Naive thymus-derived CD8-positive, alpha-beta T cell (primary cell): Measurements from ENCODE around the gene SYNPO. TPM values are rescaled to one million over a fixed set of nuclear protein-coding genes. Genes with fewer than 3 reads are reported as not detected.

Source experiments
- ATAC-seq, 2 donors: fragments of 150-1000 bp; cut with Tn5 transposase in 1 of 2; sonication (Bioruptor Pico), chemical (Tn5 transposase) in 1 of 2; 1 replicate in 1 of 2; 2 replicates in 1 of 2; pipeline ENCODE4 v1.10.0; 2021; ENCODE audit warnings: mild to moderate bottlenecking in 2 of 2, moderate library complexity in 2 of 2
- POLR2A ChIA-PET: fragments of 350-600 bp; sonication (Branson Sonifier 250); formaldehyde crosslinking; loops from one replicate; lab custom pipeline; 2021; ENCODE audit warnings: antibody characterized with exemption; lab: Charles Lee
- DNase-seq, 10 donors: peaks; one replicate each; pipeline versions ENCODE4 v3.0.0 to v3.0.0-alpha.2; 2020 to 2022
- H3K27ac Mint-ChIP-seq, 10 donors: one replicate each; pipeline ENCODE4 v1.8.0; 2020 to 2022; ENCODE audit warnings: mild to moderate bottlenecking in 10 of 10, mixed read lengths in 10 of 10, moderate library complexity in 4 of 10, inconsistent platforms in 1 of 10
- H3K27me3 Mint-ChIP-seq, 5 donors: one replicate each; pipeline ENCODE4 v1.8.0; 2021 to 2022; ENCODE audit warnings: mixed read lengths in 5 of 5
- H3K36me3 Mint-ChIP-seq, 3 donors: one replicate each; pipeline ENCODE4 v1.8.0; 2020 to 2022; ENCODE audit warnings: mixed read lengths in 3 of 3, mild to moderate bottlenecking in 2 of 3, inconsistent platforms in 1 of 3
- H3K4me1 Mint-ChIP-seq, 4 donors: one replicate each; pipeline ENCODE4 v1.8.0; 2021 to 2022; ENCODE audit warnings: mixed read lengths in 4 of 4
- H3K4me3 Mint-ChIP-seq, 10 donors: one replicate each; pipeline ENCODE4 v1.8.0; 2020 to 2022; ENCODE audit warnings: mild to moderate bottlenecking in 10 of 10, mixed read lengths in 10 of 10, moderate library complexity in 6 of 10, inconsistent platforms in 1 of 10
- H3K9me3 Mint-ChIP-seq, 9 donors: one replicate each; pipeline ENCODE4 v1.8.0; 2020 to 2022; ENCODE audit warnings: mixed read lengths in 9 of 9, mild to moderate bottlenecking in 3 of 9, inconsistent platforms in 1 of 9, moderate library complexity in 1 of 9
- polyA plus RNA-seq, 3 donors: library from polyadenylated mRNA; unstranded; fragments of 300-500 nt; fragmentation: Illumina TruSeq; gene quantifications; one replicate each; pipeline ENCODE4 v1.2.3, GENCODE V29; 2021
- total RNA-seq, 8 experiments: library from RNA in 2 of 8; stranded (reverse) in 2 of 8; gene quantifications; one replicate each; pipeline ENCODE4 v1.2.3 and lab custom pipeline; 2021 to 2026

The SYNPO gene
- total and polyA plus RNA-seq, 5 experiments from 2014 or later = 0.71 to 0.83 TPM; not detected in 3

DNA sequence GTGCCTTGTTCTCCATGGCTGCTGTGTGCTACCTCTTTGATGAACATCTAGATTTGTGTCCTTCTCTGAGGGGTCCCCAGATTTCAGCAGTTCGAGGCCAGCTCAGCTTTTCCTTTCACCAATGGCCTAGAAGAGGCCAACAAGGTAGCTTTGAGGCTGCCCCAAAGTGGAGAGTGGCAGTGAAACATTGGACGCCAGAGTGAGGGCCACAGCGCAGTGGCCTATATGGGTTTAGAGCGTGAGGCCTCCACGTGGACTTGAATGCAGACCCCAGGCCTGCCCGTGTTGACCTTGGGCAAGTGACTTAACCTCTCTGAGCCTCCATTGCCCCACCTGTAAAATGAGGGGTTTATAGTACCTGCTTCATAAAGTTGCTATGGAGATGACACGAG lies 32.4 kb downstream of the SYNPO start:
- Mint-ChIP-seq H3K9me3 (no peaks in the 10 kb centered on the region), H3K27ac (no peak overlapping the region), H3K36me3 (peaks cover 0 to 3% (median 2%) of the 10 kb centered on the region in 3 donors), H3K4me3 (peak overlapping the region in 9 of 10 donors; percentile 76 to 87 (median 82)), H3K27me3 (peaks cover 11 to 19% (median 17%) of the 10 kb centered on the region in 5 donors), H3K4me1 (peaks cover 4 to 15% (median 8%) of the 10 kb centered on the region in 4 donors)
- ATAC-seq (no peak), DNase-seq (no peak)
- POLR2A ChIA-PET = interaction anchor here (1.2 kb wide), 1 partner anchor 106 kb away, joined by 5 read pairs; the partner anchor contains the start of gene SMIM3

- H3K4me3 Mint-ChIP-seq = peak overlapping the region in 1 of 10 donors; percentile 54
- POLR2A ChIA-PET = interaction anchor here (0.6 to 0.7 kb wide), 2 partner anchors 11 to 80 kb away, joined by 3 read pairs; no protein-coding TSS in a partner anchor
- peaks cover 11 to 19% (median 16%) of the 10 kb centered on the region in 5 donors for H3K27me3 Mint-ChIP-seq
- no peak for DNase-seq
- ATAC-seq = no peak
- H3K4me1 Mint-ChIP-seq = peaks cover 4 to 15% (median 8%) of the 10 kb centered on the region in 4 donors
- H3K36me3 Mint-ChIP-seq = peaks cover 0 to 4% (median 2%) of the 10 kb centered on the region in 3 donors
- no peak overlapping the region for H3K27ac Mint-ChIP-seq
- H3K9me3 Mint-ChIP-seq = no peaks in the 10 kb centered on the region
Observed at GRCh38 chr5:150674341-150674821, 33.9 kb downstream of the SYNPO start.

GRCh38 chr5:150675069-150675468 lies 34.6 kb downstream of the SYNPO start:
- Mint-ChIP-seq H3K27ac (peak overlapping the region in 2 of 10 donors; percentile 70 to 73), H3K36me3 (peaks cover 0 to 6% (median 1%) of the 10 kb centered on the region in 3 donors), H3K4me3 (peak overlapping the region in 1 of 10 donors; percentile 20), H3K4me1 (peaks cover 4 to 15% (median 8%) of the 10 kb centered on the region in 4 donors), H3K27me3 (peaks cover 9 to 16% (median 12%) of the 10 kb centered on the region in 5 donors), H3K9me3 (no peaks in the 10 kb centered on the region)
- POLR2A ChIA-PET = interaction anchor here (0.7 kb wide), 1 partner anchor 79 kb away, joined by 3 read pairs; no protein-coding TSS in a partner anchor
- no peak for DNase-seq
- ATAC-seq = no peak

- ATAC-seq (no peak), DNase-seq (no peak)
- POLR2A ChIA-PET = no interaction called here
- Mint-ChIP-seq H3K36me3 (peaks cover 0 to 14% (median 1%) of the 10 kb centered on the region in 3 donors), H3K9me3 (no peaks in the 10 kb centered on the region), H3K27ac (no peak overlapping the region), H3K4me1 (peaks cover 2 to 7% (median 5%) of the 10 kb centered on the region in 4 donors), H3K4me3 (no peak overlapping the region), H3K27me3 (peaks cover 0 to 1% (median 0%) of the 10 kb centered on the region in 5 donors)
Observed at GRCh38 chr5:150676578-150676977, 36.1 kb downstream of the SYNPO start.

DNA sequence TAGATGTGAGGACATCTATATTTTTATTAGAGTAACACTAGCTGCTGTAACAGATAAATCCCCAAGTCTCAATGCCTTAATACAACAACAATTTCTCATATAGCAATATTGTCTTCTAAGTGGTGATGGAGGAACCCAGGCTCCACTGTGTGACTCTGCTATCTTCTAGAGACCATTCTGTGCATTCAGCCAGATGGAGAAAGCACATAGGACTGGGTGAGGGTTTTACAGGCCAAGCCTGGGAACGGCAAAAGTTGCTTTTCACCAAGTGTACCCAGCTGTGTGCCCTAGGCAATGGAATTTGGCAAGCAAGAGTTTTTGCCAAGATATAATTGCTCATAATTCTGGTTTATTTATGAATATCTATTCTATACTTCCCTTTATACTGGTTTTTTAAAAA lies 48.7 kb downstream of the SYNPO start:
- POLR2A ChIA-PET = no interaction called here
- Mint-ChIP-seq H3K36me3 (peaks cover 0 to 66% (median 21%) of the 10 kb centered on the region in 3 donors), H3K4me1 (no peaks in the 10 kb centered on the region), H3K4me3 (no peak overlapping the region), H3K27ac (peak overlapping the region in 1 of 10 donors; percentile 53), H3K27me3 (no peaks in the 10 kb centered on the region), H3K9me3 (no peaks in the 10 kb centered on the region)
- ATAC-seq (no peak), DNase-seq (no peak)

DNA sequence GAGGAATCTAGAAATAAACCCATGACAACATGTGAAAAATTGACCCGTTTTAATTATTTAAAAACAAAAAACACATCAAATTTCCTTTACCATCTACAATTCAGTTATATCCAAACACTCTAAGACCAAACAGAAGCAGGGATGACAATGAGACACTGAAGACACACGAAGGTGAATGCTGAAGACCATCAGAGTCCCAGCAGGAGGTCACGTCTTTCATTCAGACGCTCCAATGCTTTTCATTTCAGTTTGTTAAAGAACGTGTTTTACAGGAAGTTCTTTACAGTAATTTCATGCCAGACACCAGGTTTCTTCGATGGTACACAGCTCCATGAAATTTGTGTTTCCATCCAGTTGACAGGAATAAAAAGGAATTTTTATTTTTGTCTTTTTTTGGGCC lies 50.3 kb downstream of the SYNPO start:
- Mint-ChIP-seq H3K27ac (no peak overlapping the region), H3K4me1 (no peaks in the 10 kb centered on the region), H3K4me3 (no peak overlapping the region), H3K27me3 (no peaks in the 10 kb centered on the region), H3K9me3 (no peaks in the 10 kb centered on the region), H3K36me3 (peaks cover 0 to 77% (median 21%) of the 10 kb centered on the region in 3 donors)
- DNase-seq = no peak
- POLR2A ChIA-PET = interaction anchor here (0.7 kb wide), 1 partner anchor 485 kb away, joined by 3 read pairs; no protein-coding TSS in a partner anchor
- ATAC-seq = no peak

- Mint-ChIP-seq H3K27me3 (no peaks in the 10 kb centered on the region), H3K36me3 (peaks cover 0 to 84% (median 24%) of the 10 kb centered on the region in 3 donors), H3K4me1 (no peaks in the 10 kb centered on the region), H3K9me3 (no peaks in the 10 kb centered on the region), H3K27ac (peak overlapping the region in 4 of 10 donors; percentile 5 to 81 (median 30)), H3K4me3 (no peak overlapping the region)
- POLR2A ChIA-PET = no interaction called here
- DNase-seq (no peak), ATAC-seq (no peak)
Observed at GRCh38 chr5:150692276-150692675, 51.8 kb downstream of the SYNPO start.

GRCh38 chr5:150694612-150695011 lies 54.2 kb downstream of the SYNPO start:
- H3K4me3 Mint-ChIP-seq = no peak overlapping the region
- POLR2A ChIA-PET = no interaction called here
- peaks cover 0 to 92% (median 25%) of the 10 kb centered on the region in 3 donors for H3K36me3 Mint-ChIP-seq
- H3K9me3 Mint-ChIP-seq = no peaks in the 10 kb centered on the region
- peak overlapping the region in 2 of 10 donors; percentile 5 to 33 for H3K27ac Mint-ChIP-seq
- ATAC-seq (no peak), DNase-seq (no peak)
- peaks cover 0 to 7% (median 0%) of the 10 kb centered on the region in 4 donors for H3K4me1 Mint-ChIP-seq
- no peaks in the 10 kb centered on the region for H3K27me3 Mint-ChIP-seq

- Mint-ChIP-seq H3K4me1 (peaks cover 0 to 7% (median under 1%) of the 10 kb centered on the region in 4 donors), H3K4me3 (no peak overlapping the region), H3K9me3 (no peaks in the 10 kb centered on the region), H3K27ac (no peak overlapping the region), H3K36me3 (peaks cover 0 to 41% (median 9%) of the 10 kb centered on the region in 3 donors), H3K27me3 (no peaks in the 10 kb centered on the region)
- DNase-seq (no peak), ATAC-seq (peak; percentile 0 to 11)
- POLR2A ChIA-PET = interaction anchor here (0.6 to 2.4 kb wide), 14 partner anchors 9 to 1071 kb away, joined by 3 to 27 read pairs (median 8); partner anchors contain the start of genes CD74, DCTN4, G3BP1 and IRGM
Observed at GRCh38 chr5:150700246-150700593, 59.8 kb downstream of the SYNPO start.

- peaks cover 0 to 7% (median under 1%) of the 10 kb centered on the region in 4 donors for H3K4me1 Mint-ChIP-seq
- DNase-seq (peak; percentile 84 to 96 (median 92)), ATAC-seq (peak; percentile 93 to 94)
- H3K9me3 Mint-ChIP-seq = no peaks in the 10 kb centered on the region
- no peak within 1 kb of the TSS for H3K4me3 Mint-ChIP-seq
- no peaks in the 10 kb centered on the region for H3K27me3 Mint-ChIP-seq
- POLR2A ChIA-PET = interaction anchor here (0.6 to 2.4 kb wide), 21 partner anchors 8 to 1070 kb away, joined by 3 to 27 read pairs (median 7); partner anchors contain the start of genes CCDC69, CD74, DCTN4 and G3BP1
- H3K27ac Mint-ChIP-seq = no peak within 1 kb of the TSS
- H3K36me3 Mint-ChIP-seq = peaks cover 0 to 35% (median 9%) of the 10 kb centered on the region in 3 donors
Observed at GRCh38 chr5:150700594-150701377, 60.3 kb downstream of the SYNPO start, which contains the start of gene RBM22. Gene RBM22 (minus strand): TSS chr5:150701062. CDS start chr5:150700985, 77 bp downstream.

- DNase-seq (no peak), ATAC-seq (no peak)
- peaks cover 0 to 2% (median under 1%) of the 10 kb centered on the region in 4 donors for H3K4me1 Mint-ChIP-seq
- H3K4me3 Mint-ChIP-seq = no peak overlapping the region
- no peaks in the 10 kb centered on the region for H3K27me3 Mint-ChIP-seq
- H3K36me3 Mint-ChIP-seq = peaks cover 0 to 20% (median 8%) of the 10 kb centered on the region in 3 donors
- H3K27ac Mint-ChIP-seq = no peak overlapping the region
- H3K9me3 Mint-ChIP-seq = no peaks in the 10 kb centered on the region
- POLR2A ChIA-PET = no interaction called here
Observed at GRCh38 chr5:150703762-150704161, 63.3 kb downstream of the SYNPO start.

DNA sequence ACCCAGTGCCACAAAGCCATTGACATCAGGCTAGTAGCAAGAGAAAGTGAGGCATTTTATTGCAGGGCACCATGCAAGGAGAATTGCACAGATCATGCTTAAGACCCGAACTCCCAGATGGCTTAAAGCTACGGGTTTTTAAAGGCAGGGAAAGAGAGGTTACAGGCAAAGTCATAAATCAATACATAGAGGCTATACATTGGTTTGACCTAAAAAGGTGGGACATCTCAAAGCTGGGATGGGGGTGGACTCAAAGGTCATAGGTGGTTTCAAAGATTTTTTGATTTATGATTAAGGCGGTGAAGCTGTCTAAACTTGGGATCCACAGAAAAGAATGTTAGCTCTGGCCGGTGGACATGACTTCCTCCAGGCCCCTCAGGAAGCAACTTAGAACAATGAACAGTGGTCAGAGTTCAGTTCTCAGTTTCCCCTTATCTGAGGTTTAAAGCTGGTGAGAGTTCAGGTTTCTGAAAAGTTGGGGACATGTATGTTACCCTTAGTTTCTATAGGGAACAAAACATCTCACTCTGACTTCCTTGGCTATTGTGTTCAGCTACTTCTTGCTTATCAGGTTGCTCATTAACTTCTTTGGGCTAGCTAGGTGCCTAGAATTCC lies 66.4 kb downstream of the SYNPO start:
- Mint-ChIP-seq H3K4me1 (peaks cover 0 to 2% (median 0%) of the 10 kb centered on the region in 4 donors), H3K27me3 (no peaks in the 10 kb centered on the region), H3K4me3 (no peak overlapping the region), H3K9me3 (no peaks in the 10 kb centered on the region), H3K27ac (peak overlapping the region in 5 of 10 donors; percentile 4 to 57 (median 29)), H3K36me3 (peaks cover 4 to 43% (median 7%) of the 10 kb centered on the region in 3 donors)
- no peak for ATAC-seq
- POLR2A ChIA-PET = interaction anchor here (0.6 kb wide), 1 partner anchor 56 kb away, joined by 3 read pairs; no protein-coding TSS in a partner anchor
- DNase-seq = no peak
